Measurements from ENCODE around the gene POLG2. TPM values are rescaled to one million over a fixed set of nuclear protein-coding genes. Genes with fewer than 3 reads are reported as not detected.

The POLG2 gene
- total and polyA plus RNA-seq, 2 of the 8 experiments (the other 6 are each of a cell fraction or from before 2014, with no cell fraction given), result 9.7 to 34.3 TPM

GRCh38 chr17:64506576-64507412 is 9.9 kb upstream of the POLG2 start, which contains the start of gene CEP95:
Gene CEP95, plus strand, starts transcription at chr17:64506977. Its CDS starts 121 bp downstream, at chr17:64507098.
- H3K56ac ChIP-seq (replicated peaks; ENCODE audit: insufficient read length, low read depth, low read length), result peak within 1 kb of the TSS; percentile 99
- no peak within 1 kb of the TSS for H2BK20ac ChIP-seq (ENCODE audit: low read length)
- peak within 1 kb of the TSS; percentile 76; the same call in 1 of the 2 replicates for H2BK12ac ChIP-seq (ENCODE audit: low read depth, low read length)
- H3K4me3 ChIP-seq (ENCODE audit: extremely low read depth in 1 of 4, insufficient read depth in 2 of 4, low read depth in 3 of 4, low read length in 4 of 4), result peak within 1 kb of the TSS; percentile 95 to 99 (median 98)
- FAIRE-seq (no peak), DNase-seq (ENCODE audit: low read depth in 1 of 2, low spot score in 2 of 2) (peak in 1 of 2 experiments; percentile 95)
- H2BK120ac ChIP-seq (replicated peaks; ENCODE audit: low read depth, low read length), result no peak within 1 kb of the TSS
- H3K14ac ChIP-seq (ENCODE audit: insufficient read length), result peak within 1 kb of the TSS; percentile 9
- H3K23ac ChIP-seq (ENCODE audit: insufficient read length), result no peak within 1 kb of the TSS
- H3K36me3 ChIP-seq (ENCODE audit: control insufficient read depth in 2 of 4, insufficient read depth in 4 of 4, low read length in 3 of 4), result peaks cover 25 to 62% (median 39%) of the 10 kb centered on the region in 4 experiments
- peak within 1 kb of the TSS; percentile 98 for H2BK5ac ChIP-seq (ENCODE audit: low read depth, low read length)
- peak within 1 kb of the TSS; percentile 99 for H3K27ac ChIP-seq (ENCODE audit: low read depth, low read length)
- H3K9me3 ChIP-seq (ENCODE audit: insufficient read depth in 2 of 2, low read depth in 1 of 2, low read length in 1 of 2), result no peaks in the 10 kb centered on the region
- peak within 1 kb of the TSS; percentile 99 for H4K8ac ChIP-seq (ENCODE audit: extremely low read depth, insufficient read depth, low read length)
- peaks cover 10 to 19% of the 10 kb centered on the region in 2 experiments for H4K20me1 ChIP-seq (replicated peaks in 1 of 2; ENCODE audit: control insufficient read depth in 1 of 2, insufficient read depth in 2 of 2, low read length in 2 of 2)
- peak within 1 kb of the TSS; percentile 99 for H2AK5ac ChIP-seq (ENCODE audit: low read depth, low read length)
- peak within 1 kb of the TSS; percentile 93 to 100 (median 100) for H3K9ac ChIP-seq (replicated peaks in 1 of 4; ENCODE audit: extremely low read depth in 1 of 4, low read depth in 3 of 4, low read length in 3 of 4)
- peak within 1 kb of the TSS; percentile 2 for H4K5ac ChIP-seq (ENCODE audit: insufficient read length, low read depth, low read length)
- peaks cover 4% of the 10 kb centered on the region; the same call in 1 of the 2 replicates for H3K23me2 ChIP-seq (ENCODE audit: low read depth, low read length)
- peaks cover 31 to 86% of the 10 kb centered on the region in 2 experiments for H3K79me2 ChIP-seq (ENCODE audit: control insufficient read depth in 1 of 2, insufficient read depth in 2 of 2, low read length in 2 of 2)
- ChIA-PET POLR2A (ENCODE audit: partially characterized antibody) (interaction anchor here (0.6 to 7.2 kb wide), 34 partner anchors 9 to 677 kb away, joined by 3 to 320 read pairs (median 6); partner anchors contain the start of genes POLG2, SMURF2 and TEX2), CTCF (ENCODE audit: partially characterized antibody) (interaction anchor here (1.1 to 3.4 kb wide), 3 partner anchors 10 to 25 kb away, joined by 3 to 13 read pairs (median 3); partner anchors contain the start of gene POLG2)
- no peak within 1 kb of the TSS for H2BK15ac ChIP-seq (ENCODE audit: low read length)
- peak within 1 kb of the TSS; percentile 61 for H3K4ac ChIP-seq (replicated peaks; ENCODE audit: insufficient read length, low read depth, low read length)
- H3K4me1 ChIP-seq (replicated peaks in 1 of 4; ENCODE audit: control insufficient read depth in 3 of 4, insufficient read depth in 4 of 4, low read length in 3 of 4), result peaks cover 0 to 11% (median 2%) of the 10 kb centered on the region in 4 experiments; a peak in 5 of 7 replicates
- H3K27me3 ChIP-seq (replicated peaks in 1 of 4; ENCODE audit: control insufficient read depth in 3 of 4, extremely low read depth in 1 of 4, insufficient read depth in 3 of 4, low read length in 3 of 4), result no peaks in the 10 kb centered on the region
- peak within 1 kb of the TSS; percentile 91 for H3K18ac ChIP-seq (ENCODE audit: extremely low read depth, low read length)
- H2AFZ ChIP-seq (ENCODE audit: low read length), result peak within 1 kb of the TSS; percentile 37; the same call in 1 of the 2 replicates
- peak within 1 kb of the TSS; percentile 97 for H4K91ac ChIP-seq (replicated peaks; ENCODE audit: insufficient read length, low read length)
- H3K79me1 ChIP-seq (ENCODE audit: low read depth, low read length), result no peaks in the 10 kb centered on the region; the same call in 1 of the 2 replicates
- peak within 1 kb of the TSS; percentile 83 to 85 for H3K4me2 ChIP-seq (ENCODE audit: insufficient read depth in 1 of 2, low read depth in 2 of 2, low read length in 2 of 2)
- WGBS, 2 experiments (ENCODE audit: extremely low coverage in 1 of 2, insufficient coverage in 1 of 2, insufficient read length in 1 of 2, insufficient replicate concordance in 2 of 2, low coverage in 1 of 2, low lambda C conversion rate in 2 of 2, missing lambda C conversion rate in 1 of 2), result 2% methylated on average over 76 of the region's 77 CpGs; no CpG with 5 or more reads in 1 of the 2 experiments
- TF ChIP-seq BACH1 (IDR thresholded peaks at IDR 0.05; ENCODE audit: low read length) (peak; percentile 11), BCL11A (IDR thresholded peaks at IDR 0.05; ENCODE audit: low read depth in 2 of 2, low read length in 2 of 2) (no peak), MAX (IDR thresholded peaks at IDR 0.05) (peak; percentile 79), GTF2F1 (IDR thresholded peaks at IDR 0.05; ENCODE audit: borderline replicate concordance, low read depth, low read length) (0 out of 2 replicates have a peak, but pooled peaks have one; percentile 25), POLR2A (IDR thresholded peaks at IDR 0.05; ENCODE audit: control extremely low read depth in 1 of 2, low read depth in 2 of 2, low read length in 2 of 2) (no peak; a peak in 2 of 3 replicates), TAF7 (optimal IDR thresholded peaks at IDR 0.05; ENCODE audit: borderline replicate concordance, low read depth, low read length) (peak; percentile 63), EZH2 (IDR thresholded peaks at IDR 0.05; ENCODE audit: low read depth, low read length, severe bottlenecking) (no peak), TEAD4 (IDR thresholded peaks at IDR 0.05; ENCODE audit: low read depth, low read length) (no peak)
- TF ChIP-seq, protein P1, sequence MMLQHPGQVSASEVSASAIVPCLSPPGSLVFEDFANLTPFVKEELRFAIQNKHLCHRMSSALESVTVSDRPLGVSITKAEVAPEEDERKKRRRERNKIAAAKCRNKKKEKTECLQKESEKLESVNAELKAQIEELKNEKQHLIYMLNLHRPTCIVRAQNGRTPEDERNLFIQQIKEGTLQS (IDR thresholded peaks at IDR 0.05; ENCODE audit: insufficient read depth, low read depth, low read length), result 0 out of 2 replicates have a peak, but pooled peaks have one; percentile 29
